ENCODE results near the gene SNX22. TPM values are rescaled to one million over a fixed set of nuclear protein-coding genes. Genes with fewer than 3 reads are reported as not detected.
A peak's percentile ranks its signal among the peaks of the same experiment; 100 is the strongest.

Gene SNX22
- total and polyA plus RNA-seq, 2 experiments from 2014 or later = 7.5 to 7.7 TPM

- Histone ChIP-seq H3K36me3 (replicated peaks; ENCODE audit: insufficient read depth, low read depth) (no peaks in the 10 kb centered on the region), H3K4me1 (ENCODE audit: insufficient read depth) (no peaks in the 10 kb centered on the region), H3K9me3 (ENCODE audit: low read depth) (no peaks in the 10 kb centered on the region), H4K20me1 (ENCODE audit: insufficient read depth, poor library complexity, severe bottlenecking) (no peaks in the 10 kb centered on the region), H3K4me2 (no peak overlapping the region), H2AFZ (no peak overlapping the region), H3K79me2 (no peaks in the 10 kb centered on the region), H3K9me2 (replicated peaks; ENCODE audit: insufficient read depth) (no peaks in the 10 kb centered on the region), H3K4me3 (no peak overlapping the region), H3K27me3 (no peaks in the 10 kb centered on the region), H3K27ac (no peak overlapping the region)
- no peak for TF ChIP-seq CTCF (IDR thresholded peaks at IDR 0.05; ENCODE audit: poor library complexity)
- TF ChIP-seq EZH2 (IDR thresholded peaks at IDR 0.05; ENCODE audit: borderline replicate concordance) = no peak
- TF ChIP-seq EZH2phosphoT487 (IDR thresholded peaks at IDR 0.05; ENCODE audit: low read depth, severe bottlenecking, unreplicated experiment) = no peak
- 69% methylated on average over 6 of the region's 6 CpGs for WGBS (ENCODE audit: low lambda C conversion rate, missing lambda C conversion rate)
- peak; percentile 16 for DNase-seq (ENCODE audit: low spot score)
These were observed 42.4 kb downstream of the SNX22 start for GRCh38 chr15:64193971-64194370.

- WGBS (ENCODE audit: low lambda C conversion rate, missing lambda C conversion rate) = 100% methylated on average over 1 of the region's 1 CpG
- H3K9me3 ChIP-seq (ENCODE audit: low read depth) = no peaks in the 10 kb centered on the region
- no peaks in the 10 kb centered on the region for H4K20me1 ChIP-seq (ENCODE audit: insufficient read depth, poor library complexity, severe bottlenecking)
- H3K4me1 ChIP-seq (ENCODE audit: insufficient read depth) = no peaks in the 10 kb centered on the region
- DNase-seq (ENCODE audit: low spot score) = no peak
- no peak overlapping the region for H2AFZ ChIP-seq
- H3K4me2 ChIP-seq = no peak overlapping the region
- no peak overlapping the region for H3K27ac ChIP-seq
- no peak overlapping the region for H3K4me3 ChIP-seq
- H3K36me3 ChIP-seq (replicated peaks; ENCODE audit: insufficient read depth, low read depth) = no peaks in the 10 kb centered on the region
- no peaks in the 10 kb centered on the region for H3K9me2 ChIP-seq (replicated peaks; ENCODE audit: insufficient read depth)
- no peak for TF ChIP-seq CTCF (IDR thresholded peaks at IDR 0.05; ENCODE audit: poor library complexity)
- no peak for TF ChIP-seq EZH2phosphoT487 (IDR thresholded peaks at IDR 0.05; ENCODE audit: low read depth, severe bottlenecking, unreplicated experiment)
- no peak for TF ChIP-seq EZH2 (IDR thresholded peaks at IDR 0.05; ENCODE audit: borderline replicate concordance)
- no peaks in the 10 kb centered on the region for H3K27me3 ChIP-seq
- H3K79me2 ChIP-seq = no peaks in the 10 kb centered on the region
These were observed 45.9 kb downstream of the SNX22 start for GRCh38 chr15:64197425-64197824.

- Histone ChIP-seq H4K20me1 (ENCODE audit: insufficient read depth, poor library complexity, severe bottlenecking) (no peaks in the 10 kb centered on the region), H3K4me2 (no peak overlapping the region), H2AFZ (no peak overlapping the region), H3K9me3 (ENCODE audit: low read depth) (no peaks in the 10 kb centered on the region), H3K79me2 (no peaks in the 10 kb centered on the region), H3K4me3 (no peak overlapping the region), H3K9me2 (replicated peaks; ENCODE audit: insufficient read depth) (no peaks in the 10 kb centered on the region), H3K27me3 (no peaks in the 10 kb centered on the region), H3K4me1 (ENCODE audit: insufficient read depth) (no peaks in the 10 kb centered on the region), H3K27ac (no peak overlapping the region), H3K36me3 (replicated peaks; ENCODE audit: insufficient read depth, low read depth) (no peaks in the 10 kb centered on the region)
- DNase-seq (ENCODE audit: low spot score) = no peak
- no peak for TF ChIP-seq EZH2phosphoT487 (IDR thresholded peaks at IDR 0.05; ENCODE audit: low read depth, severe bottlenecking, unreplicated experiment)
- TF ChIP-seq EZH2 (IDR thresholded peaks at IDR 0.05; ENCODE audit: borderline replicate concordance) = no peak
These were observed 53.7 kb downstream of the SNX22 start for GRCh38 chr15:64205202-64205601.

Small RNA genes within 50 kb of the gene (small RNA-seq; reads per million reads assigned to genes)
- not detected for gene RF00019

Other genes starting within 250 kb of the SNX22 start
- 4.9 and 7.3 TPM in 2 replicates for gene DAPK2, start 105.2 kb upstream of the SNX22 start, total RNA-seq
- 4.4 and 5.1 TPM in 2 replicates for gene DAPK2, start 105.2 kb upstream of the SNX22 start, polyA plus RNA-seq
- 228 and 247 TPM in 2 replicates for gene CIAO2A, start 57.9 kb upstream of the SNX22 start, total RNA-seq
- gene CIAO2A, start 57.9 kb upstream of the SNX22 start, polyA plus RNA-seq = 193 and 256 TPM in 2 replicates
- gene SNX1, start 55.7 kb upstream of the SNX22 start, total RNA-seq = 64.9 and 73.9 TPM in 2 replicates
- 95.3 and 103 TPM in 2 replicates for gene SNX1, start 55.7 kb upstream of the SNX22 start, polyA plus RNA-seq
- 799 and 814 TPM in 2 replicates for gene PPIB, start 11.3 kb downstream of the SNX22 start, total RNA-seq
- gene PPIB, start 11.3 kb downstream of the SNX22 start, polyA plus RNA-seq = 1,542 and 1,693 TPM in 2 replicates
- gene CSNK1G1, start 204.4 kb downstream of the SNX22 start, total RNA-seq = 16.2 and 18.1 TPM in 2 replicates
- 7.7 and 8.5 TPM in 2 replicates for gene CSNK1G1, start 204.4 kb downstream of the SNX22 start, polyA plus RNA-seq
- 19.2 and 21.2 TPM in 2 replicates for gene PCLAF, start 229.7 kb downstream of the SNX22 start, total RNA-seq
- gene PCLAF, start 229.7 kb downstream of the SNX22 start, polyA plus RNA-seq = 25.3 and 30.2 TPM in 2 replicates
- 13.9 and 15.6 TPM in 2 replicates for gene TRIP4, start 236.1 kb downstream of the SNX22 start, total RNA-seq
- 29.4 and 30.6 TPM in 2 replicates for gene TRIP4, start 236.1 kb downstream of the SNX22 start, polyA plus RNA-seq